SU-DHL-6 (cell line): Measurements from ENCODE around the gene PDRG1.

Experiments used
- H2AFZ ChIP-seq: fragments of 200-600 bp; sonication (generic); 2 replicates; pipeline ENCODE4 v1.6.1; 2014; ENCODE audit warnings: low read depth, mild to moderate bottlenecking, moderate library complexity, mixed read lengths, antibody characterized with exemption, low read length; ENCODE audit not compliant: severe bottlenecking
- H3F3A ChIP-seq: fragments of 200-600 bp; shearing (Covaris generic); 2 replicates; pipeline ENCODE4 v1.6.0; 2016; ENCODE audit warnings: antibody characterized with exemption, mild to moderate bottlenecking; ENCODE audit not compliant: insufficient read depth
- H3K27ac ChIP-seq: fragments of 200-600 bp; sonication (generic); 2 replicates; pipeline ENCODE4 v1.5.1; 2016; ENCODE audit warnings: low read depth, mild to moderate bottlenecking, low read length, moderate library complexity, mixed read lengths
- H3K27me3 ChIP-seq: fragments of 200-600 bp; sonication (generic), shearing (Covaris generic); 2 replicates; pipeline ENCODE4 v1.6.0; 2014; ENCODE audit warnings: mild to moderate bottlenecking, low read length
- H3K36me3 ChIP-seq: fragments of 200-600 bp; sonication (generic); 2 replicates; pipeline ENCODE4 v1.6.1; 2014; ENCODE audit warnings: mild to moderate bottlenecking, low read length, mixed read lengths
- H3K4me2 ChIP-seq: fragments of 300-600, 200-600 bp; shearing (Covaris generic), sonication (generic); 2 replicates; pipeline ENCODE4 v1.6.0; 2014; ENCODE audit warnings: low read length, low read depth, mild to moderate bottlenecking; ENCODE audit not compliant: poor library complexity, severe bottlenecking
- H3K4me3 ChIP-seq: fragments of 200-600 bp; sonication (generic); 2 replicates; pipeline ENCODE4 v1.5.1; 2014; ENCODE audit warnings: antibody characterized with exemption, low read length, mild to moderate bottlenecking, mixed read lengths; ENCODE audit not compliant: insufficient read depth, poor library complexity, severe bottlenecking
- H3K79me2 ChIP-seq: fragments of 200-600 bp; sonication (generic); 2 replicates; pipeline ENCODE4 v1.6.1; 2014; ENCODE audit warnings: mild to moderate bottlenecking, low read length, moderate library complexity; ENCODE audit not compliant: insufficient read depth
- H3K9ac ChIP-seq: fragments of 200-600 bp; sonication (generic); 2 replicates; pipeline ENCODE4 v1.7.0; 2014; ENCODE audit warnings: mild to moderate bottlenecking, low read length
- H3K9me2 ChIP-seq: fragments of 200-600 bp; sonication (generic); replicated peaks from 2 replicates; pipeline ENCODE4 v1.6.1; 2014; ENCODE audit warnings: low read length; ENCODE audit not compliant: insufficient read depth
- H3K9me3 ChIP-seq: fragments of 200-600 bp; sonication (generic); 2 replicates; pipeline ENCODE4 v1.6.1; 2014; ENCODE audit warnings: low read length, mixed read lengths; ENCODE audit not compliant: insufficient read depth
- H4K20me1 ChIP-seq: fragments of 200-600 bp; sonication (generic); 2 replicates; pipeline ENCODE4 v1.6.1; 2014; ENCODE audit warnings: low read depth, mild to moderate bottlenecking, antibody characterized with exemption, low read length, moderate library complexity, mixed read lengths
- EZH2phosphoT487 ChIP-seq: fragments of 200-600 bp; sonication (generic), shearing (Covaris generic); conservative IDR thresholded peaks from 2 replicates; pipeline ENCODE4 v1.6.1; 2018; ENCODE audit warnings: mild to moderate bottlenecking, antibody characterized with exemption, low read length, moderate library complexity, mixed read lengths
- TF ChIP-seq, protein P1 (sequence below): fragments of 200-600 bp; sonication (generic); IDR thresholded peaks from one replicate; pipeline ENCODE4 v1.5.1; 2017; ENCODE audit warnings: antibody characterized with exemption, mild to moderate bottlenecking, low read length, moderate library complexity; ENCODE audit not compliant: insufficient read depth, poor library complexity, severe bottlenecking

Gene PDRG1

DNA sequence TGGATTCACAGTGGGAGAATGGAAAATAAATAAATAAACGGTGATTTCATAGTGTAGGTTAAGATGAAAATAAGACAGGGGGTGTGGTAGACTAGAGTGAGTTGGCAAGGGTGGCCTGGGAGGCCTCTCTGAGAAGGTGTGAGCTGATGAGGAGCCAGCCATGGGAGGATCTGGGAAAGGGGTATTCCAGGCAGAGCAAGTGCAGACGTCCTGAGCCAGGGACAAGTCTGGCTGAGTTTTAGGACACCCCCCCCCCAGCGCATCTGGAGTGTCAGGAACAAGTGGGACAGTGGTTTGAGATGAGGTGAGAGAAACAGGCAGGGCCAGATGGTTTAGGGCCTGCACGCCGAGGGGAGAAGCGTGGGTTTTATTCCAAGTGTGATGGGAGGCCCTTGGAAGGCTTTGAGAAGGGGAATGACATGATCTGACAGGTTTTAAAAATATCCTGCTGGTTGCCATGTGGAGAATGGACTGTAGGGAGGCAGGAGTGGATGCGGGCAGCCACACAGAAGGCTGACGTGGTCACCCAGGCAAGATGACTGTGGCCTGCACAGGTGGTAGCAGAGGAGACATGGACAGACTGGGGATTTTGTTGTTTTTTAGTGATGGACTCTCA is 37.3 kb upstream of the PDRG1 start:
- TF ChIP-seq EZH2phosphoT487 = no peak
- TF ChIP-seq, protein P1, sequence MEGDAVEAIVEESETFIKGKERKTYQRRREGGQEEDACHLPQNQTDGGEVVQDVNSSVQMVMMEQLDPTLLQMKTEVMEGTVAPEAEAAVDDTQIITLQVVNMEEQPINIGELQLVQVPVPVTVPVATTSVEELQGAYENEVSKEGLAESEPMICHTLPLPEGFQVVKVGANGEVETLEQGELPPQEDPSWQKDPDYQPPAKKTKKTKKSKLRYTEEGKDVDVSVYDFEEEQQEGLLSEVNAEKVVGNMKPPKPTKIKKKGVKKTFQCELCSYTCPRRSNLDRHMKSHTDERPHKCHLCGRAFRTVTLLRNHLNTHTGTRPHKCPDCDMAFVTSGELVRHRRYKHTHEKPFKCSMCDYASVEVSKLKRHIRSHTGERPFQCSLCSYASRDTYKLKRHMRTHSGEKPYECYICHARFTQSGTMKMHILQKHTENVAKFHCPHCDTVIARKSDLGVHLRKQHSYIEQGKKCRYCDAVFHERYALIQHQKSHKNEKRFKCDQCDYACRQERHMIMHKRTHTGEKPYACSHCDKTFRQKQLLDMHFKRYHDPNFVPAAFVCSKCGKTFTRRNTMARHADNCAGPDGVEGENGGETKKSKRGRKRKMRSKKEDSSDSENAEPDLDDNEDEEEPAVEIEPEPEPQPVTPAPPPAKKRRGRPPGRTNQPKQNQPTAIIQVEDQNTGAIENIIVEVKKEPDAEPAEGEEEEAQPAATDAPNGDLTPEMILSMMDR = no peak
- H3K27ac ChIP-seq = no peak overlapping the region
- H3K9me2 ChIP-seq = no peaks in the 10 kb centered on the region
- H2AFZ ChIP-seq = no peak overlapping the region
- no peaks in the 10 kb centered on the region for H3K9me3 ChIP-seq
- H3K27me3 ChIP-seq = no peaks in the 10 kb centered on the region
- no peak overlapping the region for H3K4me2 ChIP-seq
- no peaks in the 10 kb centered on the region for H3F3A ChIP-seq
- H3K79me2 ChIP-seq = no peaks in the 10 kb centered on the region
- H4K20me1 ChIP-seq = no peaks in the 10 kb centered on the region
- H3K4me3 ChIP-seq = no peak overlapping the region
- no peak overlapping the region for H3K9ac ChIP-seq
- H3K36me3 ChIP-seq = no peaks in the 10 kb centered on the region

DNA sequence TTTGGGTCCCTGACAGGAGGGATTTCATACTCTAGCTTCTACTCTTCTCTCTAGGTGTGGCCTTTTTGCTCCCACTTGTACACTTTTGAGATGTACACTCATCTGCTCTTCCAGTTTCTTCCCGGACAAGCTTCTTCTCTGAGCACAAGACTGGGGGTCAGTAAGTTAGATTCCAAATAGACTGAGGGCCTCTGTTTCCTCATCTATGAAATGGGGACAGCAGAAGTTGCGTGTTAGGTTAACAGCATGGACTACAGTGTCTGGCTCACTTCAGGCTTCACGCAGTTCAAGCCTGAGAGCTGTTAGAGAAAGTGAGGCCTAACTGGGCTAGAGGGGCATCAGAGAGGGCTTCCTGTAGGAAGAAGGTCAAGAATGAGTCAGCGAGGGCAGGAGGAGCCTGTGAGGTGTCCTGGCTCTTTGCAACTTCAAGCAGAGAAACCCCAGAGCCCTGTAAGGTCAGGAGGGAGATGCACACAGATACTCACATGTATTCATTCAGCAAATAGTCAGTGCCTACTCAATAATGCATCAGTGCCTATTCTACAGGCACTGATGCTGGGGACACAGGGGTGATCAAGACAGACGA is 36.7 kb upstream of the PDRG1 start:
- TF ChIP-seq, protein P1 = no peak
- no peak for TF ChIP-seq EZH2phosphoT487
- Histone ChIP-seq H3F3A (no peaks in the 10 kb centered on the region), H3K79me2 (no peaks in the 10 kb centered on the region), H3K36me3 (no peaks in the 10 kb centered on the region), H3K27ac (no peak overlapping the region), H3K9me2 (no peaks in the 10 kb centered on the region), H3K4me2 (no peak overlapping the region), H3K4me3 (no peak overlapping the region), H3K9me3 (no peaks in the 10 kb centered on the region), H3K9ac (no peak overlapping the region), H4K20me1 (no peaks in the 10 kb centered on the region), H3K27me3 (no peaks in the 10 kb centered on the region), H2AFZ (no peak overlapping the region)

GRCh38 chr20:31987744-31988143 is 35.9 kb upstream of the PDRG1 start:
- Histone ChIP-seq H3K9ac (no peak overlapping the region), H3K27me3 (no peaks in the 10 kb centered on the region), H3K4me3 (no peak overlapping the region), H3K9me3 (no peaks in the 10 kb centered on the region), H3K36me3 (no peaks in the 10 kb centered on the region), H4K20me1 (no peaks in the 10 kb centered on the region), H3K27ac (no peak overlapping the region), H2AFZ (no peak overlapping the region), H3F3A (no peaks in the 10 kb centered on the region), H3K9me2 (no peaks in the 10 kb centered on the region), H3K79me2 (no peaks in the 10 kb centered on the region), H3K4me2 (no peak overlapping the region)
- TF ChIP-seq, protein P1 = no peak
- TF ChIP-seq EZH2phosphoT487 = no peak
